ENCODE data around the gene RAX2.

The RAX2 gene

GRCh38 chr19:3775831-3776230, 3.8 kb upstream of the RAX2 start:
- Histone ChIP-seq H3K9me2 (replicated peaks; ENCODE audit: insufficient read depth, low read length) (no peaks in the 10 kb centered on the region), H3K4me3 (ENCODE audit: low read length) (no peak overlapping the region), H3K4me1 (ENCODE audit: low read length) (no peaks in the 10 kb centered on the region), H3K4me2 (ENCODE audit: low read depth, low read length) (no peak overlapping the region), H3F3A (ENCODE audit: insufficient read depth, low read length) (no peaks in the 10 kb centered on the region), H3K9me3 (replicated peaks; ENCODE audit: insufficient read depth, low read length) (no peaks in the 10 kb centered on the region), H3K27me3 (replicated peaks; ENCODE audit: insufficient read depth, low read length) (peaks cover 42% of the 10 kb centered on the region), H3K9ac (ENCODE audit: low read length) (no peak overlapping the region), H4K20me1 (ENCODE audit: insufficient read depth, low read length) (no peaks in the 10 kb centered on the region), H3K27ac (ENCODE audit: low read length) (no peak overlapping the region), H2AFZ (ENCODE audit: low read length) (no peak overlapping the region), H3K36me3 (replicated peaks; ENCODE audit: insufficient read depth, low read length) (no peaks in the 10 kb centered on the region), H3K79me2 (ENCODE audit: low read length) (no peaks in the 10 kb centered on the region)
- no peak for DNase-seq
- TF ChIP-seq CTCF (IDR thresholded peaks at IDR 0.05; ENCODE audit: low read length) (no peak), EZH2phosphoT487 (IDR thresholded peaks at IDR 0.05; ENCODE audit: low read length) (no peak), EZH2 (optimal IDR thresholded peaks at IDR 0.05; ENCODE audit: low read depth, low read length) (no peak)

DNA sequence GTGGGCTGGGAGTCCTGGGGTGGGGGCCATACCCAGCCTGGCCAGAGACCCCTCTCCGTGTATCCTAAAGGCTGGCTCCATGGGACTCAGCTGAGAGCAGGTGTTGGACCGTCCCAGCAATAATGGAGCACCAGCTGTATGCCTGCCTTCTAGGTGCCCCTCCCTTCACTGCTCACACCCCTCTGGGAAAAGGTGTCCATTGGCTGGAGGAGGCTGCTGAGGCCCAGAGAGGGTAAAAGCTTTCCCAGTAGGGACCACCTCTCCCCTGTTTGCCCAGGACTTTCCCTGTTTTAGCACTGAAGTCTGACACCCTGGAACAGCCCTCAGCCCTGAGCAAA, 3.3 kb upstream of the RAX2 start:
- H3K79me2 ChIP-seq (ENCODE audit: low read length) = no peaks in the 10 kb centered on the region
- H3F3A ChIP-seq (ENCODE audit: insufficient read depth, low read length) = no peaks in the 10 kb centered on the region
- no peak overlapping the region for H3K4me3 ChIP-seq (ENCODE audit: low read length)
- no peaks in the 10 kb centered on the region for H3K36me3 ChIP-seq (replicated peaks; ENCODE audit: insufficient read depth, low read length)
- no peak overlapping the region for H3K9ac ChIP-seq (ENCODE audit: low read length)
- H3K4me2 ChIP-seq (ENCODE audit: low read depth, low read length) = no peak overlapping the region
- H3K4me1 ChIP-seq (ENCODE audit: low read length) = no peaks in the 10 kb centered on the region
- H2AFZ ChIP-seq (ENCODE audit: low read length) = no peak overlapping the region
- DNase-seq = no peak
- H4K20me1 ChIP-seq (ENCODE audit: insufficient read depth, low read length) = no peaks in the 10 kb centered on the region
- TF ChIP-seq CTCF (IDR thresholded peaks at IDR 0.05; ENCODE audit: low read length) (no peak), EZH2 (optimal IDR thresholded peaks at IDR 0.05; ENCODE audit: low read depth, low read length) (no peak), EZH2phosphoT487 (IDR thresholded peaks at IDR 0.05; ENCODE audit: low read length) (no peak)
- no peak overlapping the region for H3K27ac ChIP-seq (ENCODE audit: low read length)
- H3K9me2 ChIP-seq (replicated peaks; ENCODE audit: insufficient read depth, low read length) = no peaks in the 10 kb centered on the region
- H3K9me3 ChIP-seq (replicated peaks; ENCODE audit: insufficient read depth, low read length) = no peaks in the 10 kb centered on the region
- H3K27me3 ChIP-seq (replicated peaks; ENCODE audit: insufficient read depth, low read length) = peaks cover 38% of the 10 kb centered on the region

- H3K27ac ChIP-seq (ENCODE audit: low read length) = no peak overlapping the region
- H3K4me1 ChIP-seq (ENCODE audit: low read length) = no peaks in the 10 kb centered on the region
- TF ChIP-seq CTCF (IDR thresholded peaks at IDR 0.05; ENCODE audit: low read length) (no peak), EZH2phosphoT487 (IDR thresholded peaks at IDR 0.05; ENCODE audit: low read length) (no peak), EZH2 (optimal IDR thresholded peaks at IDR 0.05; ENCODE audit: low read depth, low read length) (no peak)
- no peak overlapping the region for H3K4me3 ChIP-seq (ENCODE audit: low read length)
- H2AFZ ChIP-seq (ENCODE audit: low read length) = no peak overlapping the region
- no peaks in the 10 kb centered on the region for H3K79me2 ChIP-seq (ENCODE audit: low read length)
- H3K27me3 ChIP-seq (replicated peaks; ENCODE audit: insufficient read depth, low read length) = peaks cover 38% of the 10 kb centered on the region
- H3F3A ChIP-seq (ENCODE audit: insufficient read depth, low read length) = no peaks in the 10 kb centered on the region
- H3K9me2 ChIP-seq (replicated peaks; ENCODE audit: insufficient read depth, low read length) = no peaks in the 10 kb centered on the region
- no peak overlapping the region for H3K4me2 ChIP-seq (ENCODE audit: low read depth, low read length)
- H4K20me1 ChIP-seq (ENCODE audit: insufficient read depth, low read length) = no peaks in the 10 kb centered on the region
- DNase-seq = no peak
- H3K9ac ChIP-seq (ENCODE audit: low read length) = no peak overlapping the region
- H3K36me3 ChIP-seq (replicated peaks; ENCODE audit: insufficient read depth, low read length) = no peaks in the 10 kb centered on the region
- no peaks in the 10 kb centered on the region for H3K9me3 ChIP-seq (replicated peaks; ENCODE audit: insufficient read depth, low read length)
Observed at GRCh38 chr19:3774621-3775373, 2.8 kb upstream of the RAX2 start.
